ENCODE measurements around the gene INPP5A. TPM values are rescaled to one million over a fixed set of nuclear protein-coding genes. Genes with fewer than 3 reads are reported as not detected.

INPP5A gene
- total and polyA plus RNA-seq, 11 donors: 38.6 to 179 (median 102) TPM

DNA sequence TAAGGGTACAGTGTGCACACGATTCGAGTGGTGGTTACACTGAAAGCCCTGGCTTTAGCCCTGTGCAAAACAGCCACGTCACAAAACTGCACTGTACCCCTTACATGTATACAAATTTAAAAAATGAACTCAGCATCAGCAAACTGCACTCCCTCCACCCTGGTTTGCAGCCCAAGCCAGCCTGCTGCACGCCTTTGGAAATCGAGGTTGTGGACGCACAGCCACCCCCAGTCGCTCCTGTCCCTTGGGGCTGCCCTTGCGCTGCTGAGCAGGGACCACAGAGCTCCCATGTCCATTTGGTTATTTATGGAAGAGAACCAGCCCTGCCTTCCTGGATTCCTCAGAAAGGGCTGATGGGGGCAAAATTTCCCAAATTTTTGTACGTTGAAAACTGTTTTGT is 98.8 kb downstream of the INPP5A start:
- 76 to 85% (median 78%) methylated on average over 9 of the region's 9 CpGs for WGBS, 4 donors
- H3K27ac ChIP-seq: peak overlapping the region in 1 of 12 donors; percentile 95
- intact Hi-C loops (cut with DNase I): loop anchor here in 6 of 10 donors (2.0 to 10.0 kb wide), 8 partner anchors 122 to 414 kb away; partner anchors contain the start of gene PWWP2B (in 2 of the 6)
- ATAC-seq (no peak), DNase-seq (peak in 3 of 5 donors; percentile 19 to 58 (median 22))
- no peaks in the 10 kb centered on the region for H3K27me3 ChIP-seq
- TF ChIP-seq, protein P1, sequence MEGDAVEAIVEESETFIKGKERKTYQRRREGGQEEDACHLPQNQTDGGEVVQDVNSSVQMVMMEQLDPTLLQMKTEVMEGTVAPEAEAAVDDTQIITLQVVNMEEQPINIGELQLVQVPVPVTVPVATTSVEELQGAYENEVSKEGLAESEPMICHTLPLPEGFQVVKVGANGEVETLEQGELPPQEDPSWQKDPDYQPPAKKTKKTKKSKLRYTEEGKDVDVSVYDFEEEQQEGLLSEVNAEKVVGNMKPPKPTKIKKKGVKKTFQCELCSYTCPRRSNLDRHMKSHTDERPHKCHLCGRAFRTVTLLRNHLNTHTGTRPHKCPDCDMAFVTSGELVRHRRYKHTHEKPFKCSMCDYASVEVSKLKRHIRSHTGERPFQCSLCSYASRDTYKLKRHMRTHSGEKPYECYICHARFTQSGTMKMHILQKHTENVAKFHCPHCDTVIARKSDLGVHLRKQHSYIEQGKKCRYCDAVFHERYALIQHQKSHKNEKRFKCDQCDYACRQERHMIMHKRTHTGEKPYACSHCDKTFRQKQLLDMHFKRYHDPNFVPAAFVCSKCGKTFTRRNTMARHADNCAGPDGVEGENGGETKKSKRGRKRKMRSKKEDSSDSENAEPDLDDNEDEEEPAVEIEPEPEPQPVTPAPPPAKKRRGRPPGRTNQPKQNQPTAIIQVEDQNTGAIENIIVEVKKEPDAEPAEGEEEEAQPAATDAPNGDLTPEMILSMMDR (IDR thresholded peaks at IDR 0.05): no peak
- H3K4me3 ChIP-seq: no peak overlapping the region
- no peaks in the 10 kb centered on the region for H3K36me3 ChIP-seq
- peaks cover 14 to 69% (median 43%) of the 10 kb centered on the region in 12 donors for H3K4me1 ChIP-seq
- no peaks in the 10 kb centered on the region for H3K9me3 ChIP-seq

DNA sequence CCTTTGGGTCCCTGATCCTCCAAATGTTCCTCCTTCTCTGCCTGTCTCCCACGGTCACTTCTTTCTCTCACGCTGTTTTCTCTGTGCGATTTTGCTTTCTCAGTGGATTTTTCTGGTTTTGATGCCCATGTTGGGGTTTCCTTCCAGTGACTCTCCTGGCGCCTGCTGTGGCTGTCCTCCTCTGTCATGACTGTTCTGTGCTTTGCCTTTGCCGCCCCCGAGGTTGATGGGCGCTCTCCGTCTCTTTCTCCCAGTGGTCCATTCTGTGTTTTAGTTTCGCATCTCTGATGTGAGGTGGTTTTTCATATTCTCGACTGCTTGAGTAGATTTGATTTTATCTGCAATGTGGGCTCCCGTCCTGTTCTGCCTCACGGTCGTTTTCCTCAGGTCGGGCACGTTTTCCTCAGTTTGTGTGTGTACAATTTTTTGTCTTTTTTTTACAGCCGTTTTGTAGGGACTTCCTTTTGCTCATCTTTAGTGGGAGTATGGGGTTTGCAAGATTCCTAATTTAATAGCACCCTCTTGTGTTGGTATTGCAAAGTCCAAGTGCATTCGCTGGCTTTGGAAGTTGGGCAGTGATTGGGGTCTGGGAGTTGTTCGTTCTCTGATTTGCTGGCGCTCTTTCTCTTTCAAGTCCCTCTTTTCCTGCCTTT is 100.0 kb downstream of the INPP5A start:
- H3K27ac ChIP-seq: peak overlapping the region in 3 of 12 donors; percentile 5 to 95 (median 23)
- no peaks in the 10 kb centered on the region for H3K27me3 ChIP-seq
- WGBS, 4 donors: 36 to 40% (median 38%) methylated on average over 19 of the region's 19 CpGs
- peaks cover 7 to 57% (median 31%) of the 10 kb centered on the region in 12 donors for H3K4me1 ChIP-seq
- DNase-seq: peak in 3 of 5 donors; percentile 13 to 23 (median 16)
- ATAC-seq: peak; percentile 53 to 71 (median 62)
- intact Hi-C loops (cut with DNase I): loop anchor here (1.0 to 10.0 kb wide), 13 partner anchors 99 to 415 kb away; partner anchors contain the start of gene PWWP2B (in 2 of the 10)
- H3K4me3 ChIP-seq: no peak overlapping the region
- TF ChIP-seq, protein P1 (IDR thresholded peaks at IDR 0.05): peak; percentile 59 to 85 (median 77)
- TF ChIP-seq POLR2A (IDR thresholded peaks at IDR 0.05): no peak
- H3K9me3 ChIP-seq: no peaks in the 10 kb centered on the region
- no peaks in the 10 kb centered on the region for H3K36me3 ChIP-seq

DNA sequence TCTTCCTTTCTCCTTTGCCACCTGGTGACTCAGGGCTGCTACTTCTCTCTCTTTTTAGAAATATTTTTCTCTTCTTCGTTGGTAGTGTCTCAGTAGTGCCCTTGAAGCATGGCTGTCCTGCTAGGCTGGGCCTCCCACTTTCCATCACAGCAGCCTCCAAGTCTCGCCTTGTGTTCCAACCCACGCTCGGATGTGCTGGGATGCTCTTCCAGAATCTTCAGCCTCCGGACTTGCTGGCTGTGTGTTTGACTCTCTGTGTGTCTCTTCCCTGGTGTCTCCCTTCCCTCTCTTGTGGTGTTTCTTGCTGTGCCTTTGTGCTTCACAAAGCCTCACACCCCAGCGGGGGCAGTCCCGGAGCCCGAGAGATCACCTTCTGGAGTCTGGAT is 100.5 kb downstream of the INPP5A start:
- H3K4me1 ChIP-seq: peaks cover 2 to 52% (median 26%) of the 10 kb centered on the region in 12 donors

DNA sequence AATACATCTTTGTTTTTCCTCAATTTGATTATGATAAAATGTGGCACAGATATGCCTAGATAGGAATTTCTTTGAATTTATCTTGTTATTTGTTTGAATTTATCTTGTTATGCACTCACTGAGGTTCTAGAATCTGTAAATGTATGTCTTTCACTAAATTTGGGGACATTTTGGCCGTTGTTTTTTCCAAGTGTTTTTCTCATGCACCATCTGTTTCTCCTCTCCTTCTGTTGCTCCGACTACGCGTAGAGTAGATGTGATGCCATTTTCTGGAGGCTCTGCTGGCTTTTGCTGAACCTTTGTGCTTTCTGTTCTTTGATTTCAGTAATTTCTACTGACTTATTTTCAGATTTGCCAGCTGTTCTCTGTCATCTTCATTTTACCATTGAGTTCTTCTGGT is 101.9 kb downstream of the INPP5A start:
- TF ChIP-seq POLR2A (IDR thresholded peaks at IDR 0.05): no peak
- TF ChIP-seq, protein P1 (IDR thresholded peaks at IDR 0.05): no peak
- Histone ChIP-seq H3K9me3 (no peaks in the 10 kb centered on the region), H3K27me3 (no peaks in the 10 kb centered on the region), H3K4me1 (peaks cover 0 to 38% (median 18%) of the 10 kb centered on the region in 12 donors), H3K27ac (no peak overlapping the region), H3K4me3 (no peak overlapping the region), H3K36me3 (no peaks in the 10 kb centered on the region)
- DNase-seq: no peak
- 81 to 91% (median 86%) methylated on average over 4 of the region's 4 CpGs for WGBS, 4 donors
- intact Hi-C loops (cut with DNase I): loop anchor here in 7 of 10 donors (2.0 to 10.0 kb wide), 10 partner anchors 101 to 417 kb away; partner anchors contain the start of gene PWWP2B (in 2 of the 7)
- no peak for ATAC-seq

More for the DNA sequence above, 100.5 kb downstream of the INPP5A start:
- Histone ChIP-seq H3K36me3 (no peaks in the 10 kb centered on the region), H3K27me3 (no peaks in the 10 kb centered on the region), H3K4me3 (no peak overlapping the region), H3K27ac (peak overlapping the region in 2 of 12 donors; percentile 5 to 23), H3K9me3 (no peaks in the 10 kb centered on the region)
- TF ChIP-seq, protein P1 (IDR thresholded peaks at IDR 0.05): peak in 3 of 12 donors; percentile 3 to 19 (median 8)
- TF ChIP-seq POLR2A (IDR thresholded peaks at IDR 0.05): no peak
- peak; percentile 20 to 39 (median 26) for ATAC-seq
- DNase-seq: peak in 3 of 5 donors; percentile 8 to 14 (median 11)
- WGBS, 4 donors: 55 to 63% (median 59%) methylated on average over 8 of the region's 8 CpGs
- intact Hi-C loops (cut with DNase I): loop anchor here in 9 of 10 donors (1.0 to 10.0 kb wide), 11 partner anchors 99 to 416 kb away; partner anchors contain the start of gene PWWP2B (in 2 of the 9)
